ENCODE measurements around the gene AAMDC.

- TF ChIP-seq CTCF (IDR thresholded peaks at IDR 0.05; ENCODE audit: insufficient read depth, low read length, poor library complexity, severe bottlenecking) (no peak), EZH2phosphoT487 (conservative IDR thresholded peaks at IDR 0.05; ENCODE audit: low read length) (no peak)
Measured at GRCh38 chr11:77868744-77869143, 47.8 kb downstream of the AAMDC start.
